ENCODE measurements around the gene RNF115. TPM values are rescaled to one million over a fixed set of nuclear protein-coding genes. Genes with fewer than 3 reads are reported as not detected.
A peak's percentile ranks its signal among the peaks of the same experiment; 100 is the strongest.

RNF115 gene
- total and polyA plus RNA-seq, 2 donors (not counting 1 experiment from before 2014, with no cell fraction given), result 4.6 to 19.8 TPM

- no peaks in the 10 kb centered on the region for H4K20me1 ChIP-seq (ENCODE audit: control insufficient read depth, insufficient read depth, low read length, poor library complexity, severe bottlenecking)
- WGBS (ENCODE audit: insufficient coverage), result 93% methylated on average over 3 of the region's 15 CpGs
- ChIA-PET CTCF (interaction anchor here (0.8 to 6.5 kb wide), 6 partner anchors 8 to 163 kb away, joined by 3 to 107 read pairs (median 5); partner anchors contain the start of genes ITGA10 and PIAS3), POLR2A (no interaction called here)
- H3K9me3 Mint-ChIP-seq (ENCODE audit: insufficient read depth), result no peaks in the 10 kb centered on the region
- H3K9me3 ChIP-seq (ENCODE audit: control extremely low read depth in 1 of 3, control insufficient read depth in 2 of 3, insufficient read depth in 1 of 3, low read length in 2 of 3), result no peaks in the 10 kb centered on the region
- no peak for ATAC-seq (ENCODE audit: low read depth)
- no peak overlapping the region for H3K4me2 ChIP-seq (replicated peaks; ENCODE audit: low read depth, low read length, poor library complexity, severe bottlenecking)
- peaks cover 0 to 42% of the 10 kb centered on the region in 2 experiments for H3K36me3 ChIP-seq (replicated peaks in 1 of 2; ENCODE audit: control extremely low read depth in 1 of 2, control insufficient read depth in 1 of 2, extremely low read depth in 1 of 2, insufficient read depth in 2 of 2, low read length in 1 of 2)
- no peaks in the 10 kb centered on the region for H3K79me2 ChIP-seq (ENCODE audit: control insufficient read depth, insufficient read depth, low read length)
- H3K9ac ChIP-seq (ENCODE audit: low read length), result no peak overlapping the region
- TF ChIP-seq EZH2 (IDR thresholded peaks at IDR 0.05; ENCODE audit: borderline replicate concordance, insufficient read depth, low read depth, low read length, poor library complexity, severe bottlenecking) (no peak), CTCF (IDR thresholded peaks at IDR 0.05) (peak; percentile 27)
- H3K4me1 ChIP-seq (ENCODE audit: control insufficient read depth in 2 of 2, insufficient read depth in 2 of 2, low read length in 2 of 2), result peaks cover 16 to 21% of the 10 kb centered on the region in 2 donors
- no peak overlapping the region for H3K4me3 ChIP-seq (ENCODE audit: control extremely low read depth in 1 of 5, extremely low read depth in 1 of 5, insufficient read depth in 1 of 5, low read depth in 2 of 5, low read length in 4 of 5)
- H3K27ac ChIP-seq (ENCODE audit: low read length in 2 of 2), result no peak overlapping the region
- no peak overlapping the region for H2AFZ ChIP-seq (ENCODE audit: insufficient read depth, low read depth, low read length, poor library complexity, severe bottlenecking)
- H3K27me3 Mint-ChIP-seq, result no peaks in the 10 kb centered on the region
- H3K4me3 Mint-ChIP-seq, result no peak overlapping the region
- H3K27me3 ChIP-seq (replicated peaks in 1 of 4; ENCODE audit: control extremely low read depth in 1 of 4, control insufficient read depth in 3 of 4, insufficient read depth in 4 of 4, low read length in 3 of 4), result no peaks in the 10 kb centered on the region
- H3K4me1 Mint-ChIP-seq, result peaks cover 7% of the 10 kb centered on the region
- no peak for DNase-seq
- H3K27ac Mint-ChIP-seq, result no peak overlapping the region
- intact Hi-C loops (cut with micrococcal nuclease), result loop anchor here (5.0 kb wide), 1 partner anchor 38 kb away; the partner anchor contains the start of gene ANKRD35
Observed at GRCh38 chr1:145849356-145850160, 25.7 kb upstream of the RNF115 start.

- DNase-seq (no peak), ATAC-seq (ENCODE audit: low read depth) (no peak)
- peaks cover 18 to 24% of the 10 kb centered on the region in 2 donors for H3K4me1 ChIP-seq (ENCODE audit: control insufficient read depth in 2 of 2, insufficient read depth in 2 of 2, low read length in 2 of 2)
- POLR2A ChIA-PET, result interaction anchor here (4.1 kb wide), 1 partner anchor 10 kb away, joined by 70 read pairs; the partner anchor contains the start of gene PIAS3
- Mint-ChIP-seq H3K27me3 (no peaks in the 10 kb centered on the region), H3K4me3 (no peak overlapping the region), H3K9me3 (ENCODE audit: insufficient read depth) (no peaks in the 10 kb centered on the region), H3K27ac (no peak overlapping the region), H3K4me1 (peaks cover 7% of the 10 kb centered on the region)
- no peaks in the 10 kb centered on the region for H3K9me3 ChIP-seq (ENCODE audit: control extremely low read depth in 1 of 3, control insufficient read depth in 2 of 3, insufficient read depth in 1 of 3, low read length in 2 of 3)
- H3K27me3 ChIP-seq (replicated peaks in 1 of 4; ENCODE audit: control extremely low read depth in 1 of 4, control insufficient read depth in 3 of 4, insufficient read depth in 4 of 4, low read length in 3 of 4), result no peaks in the 10 kb centered on the region
- H3K27ac ChIP-seq (ENCODE audit: low read length in 2 of 2), result no peak overlapping the region
- no peaks in the 10 kb centered on the region for H3K79me2 ChIP-seq (ENCODE audit: control insufficient read depth, insufficient read depth, low read length)
- no peak overlapping the region for H3K4me3 ChIP-seq (ENCODE audit: control extremely low read depth in 1 of 5, extremely low read depth in 1 of 5, insufficient read depth in 1 of 5, low read depth in 2 of 5, low read length in 4 of 5)
- CTCF ChIA-PET, result interaction anchor here (1.0 to 6.6 kb wide), 6 partner anchors 10 to 185 kb away, joined by 3 to 148 read pairs (median 76); partner anchors contain the start of genes ITGA10 and PIAS3
- 100% methylated on average over 3 of the region's 3 CpGs for WGBS (ENCODE audit: insufficient coverage)
- no peak overlapping the region for H2AFZ ChIP-seq (ENCODE audit: insufficient read depth, low read depth, low read length, poor library complexity, severe bottlenecking)
- H3K4me2 ChIP-seq (replicated peaks; ENCODE audit: low read depth, low read length, poor library complexity, severe bottlenecking), result no peak overlapping the region
- H3K9ac ChIP-seq (ENCODE audit: low read length), result no peak overlapping the region
- intact Hi-C loops (cut with micrococcal nuclease), result loop anchor here (5.0 kb wide), 1 partner anchor 39 kb away; the partner anchor contains the start of gene ANKRD35
- peaks cover 4 to 40% of the 10 kb centered on the region in 2 experiments for H3K36me3 ChIP-seq (replicated peaks in 1 of 2; ENCODE audit: control extremely low read depth in 1 of 2, control insufficient read depth in 1 of 2, extremely low read depth in 1 of 2, insufficient read depth in 2 of 2, low read length in 1 of 2)
- no peaks in the 10 kb centered on the region for H4K20me1 ChIP-seq (ENCODE audit: control insufficient read depth, insufficient read depth, low read length, poor library complexity, severe bottlenecking)
- no peak for TF ChIP-seq CTCF (IDR thresholded peaks at IDR 0.05)
- TF ChIP-seq EZH2 (IDR thresholded peaks at IDR 0.05; ENCODE audit: borderline replicate concordance, insufficient read depth, low read depth, low read length, poor library complexity, severe bottlenecking), result no peak
Observed at GRCh38 chr1:145847827-145848226, 23.9 kb upstream of the RNF115 start.
